Measurements from ENCODE around the gene HMGN3. TPM values are rescaled to one million over a fixed set of nuclear protein-coding genes. Genes with fewer than 3 reads are reported as not detected.

Gene HMGN3
- total RNA-seq, 1 donor from 2014 or later = 86.2 TPM

DNA sequence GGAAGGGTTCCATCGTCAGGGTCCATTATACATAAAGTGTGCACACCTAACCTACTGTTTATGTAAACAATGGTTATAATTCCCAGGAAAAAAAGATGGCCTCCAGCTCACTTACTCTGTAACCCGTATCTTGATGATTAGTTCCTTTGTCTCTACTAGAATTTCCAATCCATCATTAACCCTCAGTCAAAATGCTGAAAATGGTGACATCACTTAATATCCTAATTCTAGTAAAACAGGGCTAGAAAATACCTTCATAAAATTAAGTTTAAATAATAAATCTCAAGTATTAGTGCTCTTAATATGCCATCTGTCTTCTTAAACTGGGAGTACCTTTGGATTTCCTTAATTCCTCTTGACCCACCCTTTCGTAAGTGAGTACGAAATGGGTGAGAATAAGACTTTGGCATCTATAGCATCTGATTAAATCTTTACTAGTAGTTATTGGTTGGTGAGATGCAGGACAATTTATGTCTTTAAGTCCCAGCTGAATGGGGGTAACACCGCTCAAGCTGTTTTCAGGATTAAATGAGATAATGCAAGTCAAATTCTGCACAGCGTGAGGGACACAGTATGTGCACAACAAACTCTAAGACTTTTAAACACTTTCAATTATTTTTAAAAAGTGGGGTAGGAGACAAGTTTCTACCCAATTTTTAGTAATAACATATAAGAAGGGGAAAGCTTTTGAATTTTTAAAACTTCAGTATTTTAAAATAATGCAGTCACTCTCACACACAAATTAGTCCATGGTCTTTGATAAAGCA lies 1.6 kb downstream of the HMGN3 start:
- no peak for TF ChIP-seq CTCF (conservative IDR thresholded peaks at IDR 0.05; ENCODE audit: low read depth, low read length)
- DNase-seq (ENCODE audit: low read depth) = no peak

GRCh38 chr6:79231666-79232065 lies 2.8 kb downstream of the HMGN3 start:
- no peak for TF ChIP-seq CTCF (conservative IDR thresholded peaks at IDR 0.05; ENCODE audit: low read depth, low read length)
- H3K4me3 ChIP-seq (ENCODE audit: low read depth, low read length) = no peak overlapping the region
- no peak for DNase-seq (ENCODE audit: low read depth)

More for the DNA sequence above, 1.6 kb downstream of the HMGN3 start:
- peak overlapping the region; percentile 94 for H3K4me3 ChIP-seq (ENCODE audit: low read depth, low read length)

- TF ChIP-seq CTCF (conservative IDR thresholded peaks at IDR 0.05; ENCODE audit: low read depth, low read length) = no peak
- DNase-seq (ENCODE audit: low read depth) = no peak
- H3K4me3 ChIP-seq (ENCODE audit: low read depth, low read length) = no peak overlapping the region
Measured at GRCh38 chr6:79231101-79231500, 3.4 kb downstream of the HMGN3 start.

DNA sequence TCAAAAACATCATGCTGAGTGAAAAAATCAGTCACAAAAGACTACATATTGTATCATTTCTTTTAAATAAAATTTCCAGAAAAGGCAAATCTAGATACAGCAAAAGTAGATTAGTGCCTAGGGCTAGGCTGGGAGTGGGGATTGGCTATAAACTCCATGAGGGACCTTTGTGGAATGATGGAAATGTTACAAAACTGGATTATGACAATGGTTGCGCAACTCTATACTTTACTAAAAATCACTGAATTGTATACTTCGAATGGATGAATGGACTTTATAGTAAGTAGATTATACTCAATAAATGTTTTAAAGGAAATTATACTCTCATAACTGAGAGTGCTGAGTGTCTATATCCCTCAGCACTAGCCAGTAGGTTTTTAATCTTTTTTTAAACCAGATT lies 4.3 kb downstream of the HMGN3 start:
- DNase-seq (ENCODE audit: low read depth) = no peak
- no peak overlapping the region for H3K4me3 ChIP-seq (ENCODE audit: low read depth, low read length)
- TF ChIP-seq CTCF (conservative IDR thresholded peaks at IDR 0.05; ENCODE audit: low read depth, low read length) = no peak

GRCh38 chr6:79227445-79227844 lies 7.0 kb downstream of the HMGN3 start:
- TF ChIP-seq CTCF (conservative IDR thresholded peaks at IDR 0.05; ENCODE audit: low read depth, low read length) = no peak
- no peak for DNase-seq (ENCODE audit: low read depth)
- no peak overlapping the region for H3K4me3 ChIP-seq (ENCODE audit: low read depth, low read length)

- H3K4me3 ChIP-seq (ENCODE audit: low read depth, low read length) = no peak overlapping the region
- DNase-seq (ENCODE audit: low read depth) = no peak
- TF ChIP-seq CTCF (conservative IDR thresholded peaks at IDR 0.05; ENCODE audit: low read depth, low read length) = no peak
Measured at GRCh38 chr6:79226660-79227059, 7.8 kb downstream of the HMGN3 start.
